ENCODE data around the gene CD300LF.

CD300LF gene

DNA sequence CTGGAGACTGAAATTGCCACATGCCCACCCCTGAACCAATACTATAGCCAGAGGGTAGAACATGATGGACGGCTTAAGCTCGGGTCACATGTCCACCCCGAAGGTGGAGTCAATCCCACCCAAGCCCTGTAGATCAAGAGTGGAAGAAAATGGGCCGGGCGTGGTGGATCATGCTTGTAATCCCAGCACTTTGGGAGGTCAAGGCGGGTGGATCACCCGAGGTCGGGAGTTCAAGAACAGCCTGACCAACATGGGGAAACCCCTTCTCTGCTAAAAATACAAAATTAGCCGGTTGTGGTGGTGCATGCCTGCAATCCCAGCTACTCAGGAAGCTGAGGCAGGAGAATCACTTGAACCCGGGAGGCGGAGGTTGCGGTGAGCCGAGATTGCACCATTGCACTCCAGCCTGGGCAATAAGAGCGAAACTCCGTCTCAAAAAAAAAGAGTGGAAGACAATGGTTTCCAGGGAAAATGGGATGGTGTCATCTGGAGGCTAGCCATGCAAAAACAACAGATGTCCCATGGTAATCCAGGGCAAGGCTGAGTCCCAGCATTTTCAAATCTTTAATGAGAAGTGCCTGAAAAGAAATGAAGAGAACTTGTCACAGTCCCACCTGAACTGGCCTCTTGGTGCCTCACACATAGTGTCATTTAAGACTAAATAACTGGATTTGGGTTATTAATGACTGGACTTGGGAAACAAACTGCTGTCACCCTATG, 30.1 kb downstream of the CD300LF start:
- no peak for DNase-seq

DNA sequence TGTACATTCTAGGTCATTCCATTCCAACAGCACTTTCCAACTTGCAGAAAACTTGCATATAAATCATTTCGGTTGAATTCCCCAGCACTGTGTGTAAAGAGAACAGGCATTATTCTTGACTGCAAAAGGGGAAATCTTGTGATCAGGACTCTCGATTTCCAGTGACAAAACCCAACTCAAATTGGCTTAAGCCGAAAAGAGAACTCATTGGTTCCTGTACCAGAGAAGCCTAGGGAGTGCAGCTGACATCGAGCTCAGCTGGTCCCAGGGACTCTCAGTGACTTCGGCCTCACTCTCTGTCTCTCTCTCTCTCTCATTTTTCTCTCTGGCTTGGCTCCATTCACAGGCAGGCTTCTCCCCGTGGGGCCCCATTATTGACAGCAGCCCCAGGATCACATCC, 30.7 kb downstream of the CD300LF start:
- DNase-seq, result no peak

DNA sequence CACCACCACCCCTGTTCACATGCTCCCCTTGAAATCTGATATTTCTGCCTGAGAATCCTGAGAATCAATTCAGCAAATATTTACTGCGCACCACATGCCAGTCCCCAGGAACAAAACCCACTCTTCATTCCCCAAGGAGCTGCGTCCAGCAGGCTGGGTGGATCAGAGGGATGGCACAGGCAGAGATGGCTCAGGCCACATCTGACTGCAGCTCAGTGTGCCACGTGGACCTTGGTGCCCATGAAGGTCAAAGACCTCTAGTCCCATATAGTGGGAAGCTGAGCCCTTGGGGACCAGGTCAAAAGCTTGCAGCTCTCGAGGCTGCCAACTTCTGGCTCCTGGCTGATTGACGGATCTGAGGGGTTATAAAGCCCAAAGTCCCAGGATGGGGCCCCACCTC, 31.8 kb downstream of the CD300LF start:
- DNase-seq, result no peak

DNA sequence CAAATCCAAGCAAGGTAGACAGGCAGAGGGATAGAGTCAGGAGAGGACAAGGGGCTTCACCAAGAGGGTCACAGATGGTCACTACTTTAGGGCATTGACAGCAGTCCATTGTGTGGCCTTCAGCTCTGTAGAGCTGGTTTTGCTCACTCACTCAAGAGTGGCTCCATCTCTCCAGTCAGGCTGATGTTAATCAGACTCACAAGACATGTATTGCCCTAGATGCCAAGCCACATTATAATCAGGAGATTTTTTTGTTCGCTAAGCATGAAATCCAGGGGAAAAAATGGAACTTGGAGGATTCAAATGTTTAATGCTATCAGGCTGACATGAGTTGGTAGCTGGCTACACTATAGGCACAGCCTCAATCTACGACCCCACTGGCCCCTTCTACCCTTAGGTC, 32.5 kb downstream of the CD300LF start:
- DNase-seq, result no peak

DNA sequence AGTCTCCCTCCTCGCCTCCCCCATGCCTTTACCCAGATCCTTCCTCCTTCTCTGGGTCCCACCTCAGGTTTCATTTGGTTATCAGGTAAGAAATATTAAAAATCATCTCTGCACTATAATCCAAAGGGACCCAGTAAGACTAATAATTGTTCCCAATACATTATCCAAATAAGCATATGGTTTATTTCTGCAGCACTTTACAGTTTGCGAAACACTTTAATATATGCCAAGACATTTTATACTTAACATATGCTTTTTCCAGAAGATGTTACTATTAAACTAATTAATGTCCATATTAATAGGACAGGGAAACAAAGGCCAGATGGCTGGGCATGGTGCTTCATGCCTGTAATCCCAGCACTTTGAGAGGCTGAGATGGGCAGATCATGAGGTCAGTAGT, 33.3 kb downstream of the CD300LF start:
- no peak for DNase-seq

DNA sequence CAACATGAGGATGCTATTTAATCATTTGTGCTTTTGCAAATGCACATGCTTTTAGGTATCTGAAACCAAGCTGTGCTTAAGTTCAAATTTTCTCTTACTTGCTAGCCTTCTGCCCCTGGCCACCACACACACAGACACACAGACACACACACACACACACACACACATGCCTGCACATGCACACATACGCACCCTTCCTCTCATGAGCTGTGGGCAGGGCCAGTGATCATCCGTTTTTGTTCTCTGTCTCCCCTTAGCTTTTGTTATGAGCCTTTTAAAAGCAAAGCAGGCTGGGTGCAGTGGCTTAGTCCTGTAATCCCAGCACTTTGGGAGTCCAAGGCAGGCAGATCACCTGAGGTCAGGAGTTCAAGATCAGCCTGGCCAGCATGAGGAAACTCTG, 34.2 kb downstream of the CD300LF start:
- DNase-seq, result no peak

DNA sequence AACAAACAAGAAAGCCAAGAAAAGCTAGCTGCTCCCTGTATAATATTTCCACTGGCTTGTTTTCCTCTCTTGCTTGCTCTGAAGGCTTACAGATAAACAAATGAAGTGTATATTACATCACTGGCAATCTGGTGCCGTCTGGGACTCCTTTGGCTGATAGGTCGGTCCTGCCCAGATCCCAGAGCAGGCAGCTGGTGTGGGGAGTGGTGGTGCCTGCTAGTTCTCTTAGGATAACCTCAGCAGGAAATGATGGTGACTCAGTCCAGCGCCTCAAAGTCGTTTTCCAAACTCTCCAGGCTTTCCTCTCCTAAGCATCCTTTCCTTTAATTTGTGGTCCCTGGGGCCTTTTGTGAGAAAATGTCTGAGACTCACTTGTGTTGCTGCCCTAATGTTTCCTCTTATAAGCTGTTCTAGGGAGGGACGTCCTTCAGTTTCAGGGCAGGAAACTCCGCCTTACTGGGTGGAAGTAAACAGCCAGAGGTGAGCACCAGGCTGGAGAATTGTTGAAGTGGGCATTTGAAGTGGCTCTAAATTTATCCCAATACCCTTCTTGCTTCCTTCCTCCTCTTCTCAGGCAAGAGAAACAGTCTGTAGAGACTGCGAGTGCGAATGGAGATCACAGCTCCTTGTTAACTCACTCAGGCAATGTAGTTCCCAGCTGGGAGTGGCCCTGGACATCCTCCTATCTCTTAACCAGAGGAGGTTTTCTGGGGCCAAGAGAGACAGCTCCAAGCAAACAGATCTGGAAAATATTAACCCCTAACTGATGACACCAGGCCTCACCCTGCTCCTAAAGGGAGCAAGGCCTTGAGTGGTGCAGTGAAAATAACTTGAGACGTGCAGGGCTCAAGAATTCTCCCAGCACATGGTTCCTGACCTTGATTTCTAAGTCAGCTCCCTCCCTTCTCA, 34.9 kb downstream of the CD300LF start:
- DNase-seq, result peak in 2 of 6 experiments; percentile 4 to 13

DNA sequence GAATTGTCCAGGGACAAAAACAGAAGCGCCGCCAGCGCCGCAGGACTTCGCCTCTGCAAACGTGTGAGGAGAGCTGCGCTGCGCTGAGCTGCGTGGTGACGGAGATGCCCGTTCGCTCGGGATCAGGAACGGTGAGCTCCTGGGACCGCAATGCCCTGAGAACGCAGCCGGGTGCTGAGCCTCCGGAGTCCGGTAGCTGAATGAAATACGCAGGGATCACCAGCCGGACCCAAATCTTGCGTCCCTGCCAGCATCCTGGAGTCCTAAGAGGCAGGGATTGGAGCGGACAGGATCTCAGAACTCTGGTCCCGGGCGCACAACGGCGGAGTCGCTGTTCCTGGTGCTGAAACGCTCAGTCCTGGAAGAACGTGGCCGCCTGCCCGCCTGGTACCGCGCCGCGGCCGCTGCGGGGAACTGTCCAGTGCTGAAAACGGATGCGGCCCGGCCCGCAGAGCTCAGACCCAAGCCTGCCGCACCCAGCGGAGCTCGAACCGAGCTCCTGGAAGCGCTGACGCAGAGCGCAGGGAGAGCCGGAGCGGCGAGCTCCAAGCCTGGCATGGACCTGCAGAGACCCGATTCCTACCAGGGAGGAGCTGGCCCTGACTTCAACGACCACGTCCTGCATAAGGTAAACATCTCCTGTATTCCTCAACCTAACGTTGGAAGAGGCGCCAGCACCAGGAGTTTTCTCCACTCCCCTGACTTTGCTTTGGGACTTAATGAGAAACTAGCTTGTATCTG, 41.5 kb downstream of the CD300LF start:
- DNase-seq, result peak; percentile 39 to 78 (median 65)

DNA sequence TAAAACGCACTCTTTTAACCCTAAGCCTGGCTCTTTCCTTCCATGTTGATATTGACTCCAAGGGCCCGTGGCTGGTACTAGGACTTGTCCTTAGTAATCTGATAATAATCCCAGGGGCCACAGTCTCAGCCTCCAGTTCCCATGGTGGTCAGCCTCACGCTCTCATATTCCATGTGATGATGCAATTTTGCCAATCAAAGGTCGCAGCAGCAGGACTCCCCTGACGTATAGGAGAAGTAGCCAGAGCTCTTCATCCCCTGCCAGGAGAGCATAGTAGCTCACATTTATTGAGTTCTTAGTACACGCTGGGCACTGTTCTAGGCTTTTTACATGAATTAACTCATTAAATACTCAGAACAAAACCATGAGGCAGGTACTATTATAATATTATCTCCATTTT, 42.4 kb downstream of the CD300LF start:
- DNase-seq, result no peak

DNA sequence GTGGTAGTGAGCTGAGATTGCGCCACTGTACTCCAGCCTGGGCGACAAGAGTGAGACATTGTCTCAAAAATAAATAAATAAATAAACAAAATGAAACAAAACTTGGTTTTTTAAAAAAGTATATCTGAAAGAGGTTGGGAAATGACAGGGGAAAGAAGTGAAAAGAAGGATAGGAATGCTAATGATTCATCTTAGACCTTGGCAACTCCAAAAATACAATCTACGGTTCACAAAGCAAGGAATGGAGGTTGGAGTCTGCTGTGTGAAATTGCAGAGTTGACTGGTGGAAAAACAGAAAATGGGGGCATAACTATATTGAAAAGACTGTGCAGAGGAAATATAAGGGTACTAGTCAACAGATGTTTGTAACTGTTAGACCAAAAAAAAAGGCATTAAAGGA, 49.2 kb downstream of the CD300LF start:
- DNase-seq, result no peak

DNA sequence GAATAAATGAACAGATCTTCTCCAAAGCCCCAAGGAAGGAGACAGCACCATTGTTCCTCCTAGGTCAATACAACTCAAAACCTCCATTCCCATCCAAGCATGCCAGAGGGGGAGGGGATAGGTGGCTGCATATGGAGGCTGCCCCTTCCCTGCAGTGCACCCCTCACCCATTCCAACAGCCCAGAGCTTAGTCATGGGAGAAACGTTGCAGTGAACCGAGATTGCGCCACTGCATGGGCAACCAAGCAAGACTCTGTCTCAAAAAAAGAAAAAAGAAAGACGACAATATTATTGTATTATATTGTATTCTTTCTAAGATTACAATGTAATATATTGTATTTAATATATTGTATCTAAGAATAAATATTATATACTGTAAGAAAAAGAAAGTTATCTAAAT, 52.8 kb downstream of the CD300LF start:
- DNase-seq, result no peak

DNA sequence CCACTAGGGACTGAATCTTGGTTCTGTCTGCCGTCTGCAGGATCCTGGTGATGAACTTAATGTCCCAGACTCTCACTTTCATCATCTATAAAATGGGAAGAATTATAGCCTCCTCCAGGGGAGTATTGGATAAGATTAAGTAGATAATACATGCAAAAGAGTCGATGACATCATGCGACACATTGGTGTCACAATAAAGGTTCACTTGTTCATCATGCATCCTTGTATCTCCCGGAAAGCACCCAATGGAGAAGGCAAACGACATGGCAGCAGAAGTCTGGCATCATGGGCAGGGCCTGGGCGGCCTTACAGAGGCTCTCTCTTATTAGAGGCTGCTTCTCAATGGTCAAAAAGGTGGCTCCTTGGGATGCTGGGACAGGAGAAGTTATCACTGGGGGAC, 54.1 kb downstream of the CD300LF start:
- DNase-seq, result no peak

DNA sequence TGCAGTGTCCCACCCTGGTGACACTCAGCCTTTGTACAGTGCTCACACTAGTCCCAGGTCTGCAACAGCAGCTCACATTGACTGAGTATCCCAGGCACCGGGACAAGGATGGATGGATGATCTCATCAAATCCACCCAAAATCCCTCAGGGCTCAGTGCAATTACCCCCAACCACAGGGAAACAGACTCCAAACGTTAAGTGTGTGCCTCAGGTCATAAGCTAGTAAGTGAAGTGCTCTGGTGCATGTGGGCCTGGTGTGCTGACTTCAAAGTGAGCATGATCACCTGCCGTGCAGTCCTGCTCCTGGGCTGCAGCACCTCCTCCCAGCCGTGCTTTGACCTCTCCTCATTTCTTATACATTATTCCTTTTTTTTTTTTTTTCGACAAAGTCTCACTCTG, 58.0 kb downstream of the CD300LF start:
- no peak for DNase-seq

DNA sequence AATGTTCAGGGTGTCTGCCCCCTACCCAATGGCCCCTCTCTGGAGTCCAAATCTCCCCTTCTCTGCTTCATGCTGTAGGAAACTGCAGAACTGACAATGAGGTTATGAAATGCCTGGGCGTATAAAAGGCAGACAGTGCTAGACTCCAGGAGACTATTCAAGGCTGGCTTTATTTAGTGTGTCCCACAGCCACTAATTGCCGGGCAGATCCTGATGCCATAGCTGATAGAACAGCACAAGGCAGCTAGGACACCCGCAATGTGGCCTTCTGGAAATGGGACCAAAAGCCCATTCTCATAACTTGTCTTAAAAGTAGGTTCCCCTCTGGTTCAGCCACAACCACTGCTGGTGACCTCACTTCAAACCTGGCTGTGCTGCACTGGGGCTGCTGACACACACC, 60.7 kb downstream of the CD300LF start:
- DNase-seq, result no peak

DNA sequence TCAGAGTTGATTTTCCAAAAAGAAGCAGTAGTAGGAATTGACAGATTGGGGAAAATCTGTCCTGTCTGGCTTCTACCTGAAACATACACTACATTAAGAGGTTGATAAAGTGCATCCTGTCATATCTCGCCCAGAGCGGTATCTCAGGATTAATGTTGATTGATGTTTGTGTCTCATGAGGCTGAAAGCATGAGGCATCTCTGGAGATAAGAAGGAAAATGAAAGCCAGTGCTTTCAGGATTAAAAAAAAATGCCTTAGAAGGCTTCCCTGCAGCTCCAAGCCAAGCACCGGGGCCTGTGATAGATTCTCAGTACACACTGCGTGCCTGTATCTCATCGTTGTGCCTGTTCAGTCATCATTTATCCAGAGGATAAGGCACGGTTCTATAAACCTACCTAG, 62.8 kb downstream of the CD300LF start:
- no peak for DNase-seq

DNA sequence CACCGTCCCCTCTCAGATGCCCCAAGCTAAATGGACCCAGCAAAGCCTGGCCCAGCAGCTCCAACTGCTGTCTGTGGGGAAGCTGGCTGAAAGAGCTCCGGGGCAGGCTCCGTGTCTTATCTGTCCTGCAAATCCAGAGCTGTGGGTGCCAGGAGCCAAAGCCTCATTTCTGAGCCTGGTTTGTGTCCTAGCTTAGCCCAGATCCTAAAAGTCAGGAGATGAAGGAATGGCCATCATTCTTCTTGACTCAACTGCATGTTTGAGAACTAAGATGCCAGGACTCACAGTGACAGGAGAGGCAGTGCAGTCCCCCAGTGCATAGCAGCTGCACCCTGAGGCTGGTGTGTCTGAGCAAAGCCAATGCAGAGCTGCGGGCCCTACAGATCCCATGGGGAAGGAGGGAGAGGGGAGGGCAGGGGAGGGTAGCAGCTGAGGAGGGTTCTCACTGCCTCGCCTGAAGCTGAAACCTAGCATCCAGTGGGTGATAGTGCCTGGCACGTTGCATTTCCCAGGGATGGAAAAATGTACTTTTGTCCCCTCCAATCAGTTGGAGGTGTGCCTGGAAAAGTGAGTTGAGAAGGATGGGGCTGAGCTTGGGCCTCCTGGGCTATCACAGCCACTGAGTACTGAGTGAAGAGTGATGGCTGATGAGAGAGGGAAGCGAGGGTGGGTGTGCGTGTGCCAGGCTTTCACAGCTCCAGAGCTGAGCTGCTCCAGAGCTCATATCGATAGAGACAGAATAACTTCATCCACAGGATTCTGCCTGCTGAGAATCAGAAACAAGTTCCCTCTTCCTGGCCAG, 64.7 kb downstream of the CD300LF start:
- no peak for DNase-seq

DNA sequence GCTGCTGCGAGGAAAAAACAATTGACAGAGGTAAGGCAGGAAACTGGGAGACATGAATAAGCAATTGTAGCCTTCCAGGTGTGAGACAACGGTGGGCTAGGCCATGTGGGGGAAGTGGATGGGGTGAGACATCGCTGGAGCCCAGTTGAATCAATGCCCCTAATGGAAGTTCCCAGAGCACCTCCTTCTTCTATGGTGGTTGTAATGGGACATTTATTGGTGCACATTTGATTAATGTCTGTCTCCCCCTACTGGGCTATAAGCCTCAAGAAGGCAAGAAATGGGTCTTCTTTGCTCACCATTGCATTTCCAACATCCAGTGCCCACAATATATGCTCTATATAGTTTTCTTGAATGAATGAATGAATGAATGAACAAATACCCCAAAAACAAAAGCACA, 66.5 kb downstream of the CD300LF start:
- peak in 1 of 6 experiments; percentile 19 for DNase-seq

DNA sequence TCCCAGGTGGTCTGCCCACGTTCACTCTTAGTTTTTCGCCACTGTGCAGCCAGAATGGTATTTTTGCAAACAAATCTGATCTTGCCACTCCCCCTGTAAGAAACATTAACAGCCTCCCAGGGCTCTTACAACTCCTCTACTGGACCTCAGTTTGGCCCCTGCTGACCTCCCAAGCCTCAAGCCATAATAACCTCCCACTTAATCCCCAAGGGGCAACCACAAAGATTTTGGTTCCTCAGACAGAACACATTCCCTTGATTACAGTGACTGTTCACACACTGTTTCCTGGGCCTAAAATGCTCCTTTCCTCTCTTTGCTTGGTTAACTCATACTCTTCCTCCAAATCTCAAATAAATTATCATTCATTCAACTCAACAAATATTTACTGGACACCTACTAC, 67.7 kb downstream of the CD300LF start:
- no peak for DNase-seq

DNA sequence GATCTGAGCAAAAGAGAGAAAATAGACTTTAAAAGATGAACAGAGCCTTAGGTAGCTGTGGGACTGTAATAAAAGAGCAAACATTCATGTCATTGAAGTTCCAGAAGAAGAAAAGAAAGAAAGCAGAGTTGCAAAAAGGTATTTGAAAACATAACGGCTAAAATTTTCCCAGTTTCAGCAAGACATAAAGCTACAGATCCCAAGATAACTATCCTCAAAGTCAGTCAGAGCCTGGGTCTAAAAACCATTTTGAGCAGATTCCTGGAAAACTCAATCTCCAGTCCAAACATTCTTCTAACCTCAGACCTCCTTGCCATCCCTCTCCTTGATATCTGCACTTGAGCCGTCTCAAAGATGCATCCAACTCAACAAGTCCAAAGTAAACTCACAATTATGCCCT, 68.3 kb downstream of the CD300LF start:
- no peak for DNase-seq
